ENCODE data around the gene AATK. TPM values are rescaled to one million over a fixed set of nuclear protein-coding genes. Genes with fewer than 3 reads are reported as not detected.

Gene AATK
- total RNA-seq, 1 donor from 2014 or later, result 0.42 TPM

- TF ChIP-seq CTCF (IDR thresholded peaks at IDR 0.05), result no peak
- no peak for ATAC-seq (ENCODE audit: low read depth)
- no peaks in the 10 kb centered on the region for H3K4me1 Mint-ChIP-seq
- no peaks in the 10 kb centered on the region for H3K36me3 Mint-ChIP-seq (ENCODE audit: low read depth)
- H3K9me3 Mint-ChIP-seq, result no peaks in the 10 kb centered on the region
- no peak overlapping the region for H3K27ac Mint-ChIP-seq
- DNase-seq, result no peak
- ChIA-PET POLR2A (no interaction called here), CTCF (no interaction called here)
- no peak overlapping the region for H3K4me3 Mint-ChIP-seq
- intact Hi-C loops (cut with micrococcal nuclease), result no loop called here
- H3K27me3 Mint-ChIP-seq, result peaks cover under 1% of the 10 kb centered on the region
Measured at GRCh38 chr17:81128774-81129173, 37.2 kb downstream of the AATK start.

- H3K36me3 Mint-ChIP-seq (ENCODE audit: low read depth), result no peaks in the 10 kb centered on the region
- ChIA-PET POLR2A (no interaction called here), CTCF (no interaction called here)
- intact Hi-C loops (cut with micrococcal nuclease), result no loop called here
- ATAC-seq (ENCODE audit: low read depth) (no peak), DNase-seq (no peak)
- H3K27me3 Mint-ChIP-seq, result peaks cover 2% of the 10 kb centered on the region
- no peak overlapping the region for H3K27ac Mint-ChIP-seq
- no peak for TF ChIP-seq CTCF (IDR thresholded peaks at IDR 0.05)
- no peak overlapping the region for H3K4me3 Mint-ChIP-seq
- no peaks in the 10 kb centered on the region for H3K9me3 Mint-ChIP-seq
- no peaks in the 10 kb centered on the region for H3K4me1 Mint-ChIP-seq
Measured at GRCh38 chr17:81128338-81128737, 37.7 kb downstream of the AATK start.

- peaks cover 2% of the 10 kb centered on the region for H3K27me3 Mint-ChIP-seq
- ATAC-seq (ENCODE audit: low read depth) (no peak), DNase-seq (no peak)
- no peaks in the 10 kb centered on the region for H3K9me3 Mint-ChIP-seq
- no peaks in the 10 kb centered on the region for H3K36me3 Mint-ChIP-seq (ENCODE audit: low read depth)
- no peak for TF ChIP-seq CTCF (IDR thresholded peaks at IDR 0.05)
- intact Hi-C loops (cut with micrococcal nuclease), result no loop called here
- ChIA-PET POLR2A (no interaction called here), CTCF (no interaction called here)
- no peak overlapping the region for H3K4me3 Mint-ChIP-seq
- H3K27ac Mint-ChIP-seq, result no peak overlapping the region
- no peaks in the 10 kb centered on the region for H3K4me1 Mint-ChIP-seq
Measured at GRCh38 chr17:81127526-81128177, 38.4 kb downstream of the AATK start.

GRCh38 chr17:81127133-81127455 lies 38.9 kb downstream of the AATK start:
- no peak for DNase-seq
- Mint-ChIP-seq H3K27ac (no peak overlapping the region), H3K9me3 (no peaks in the 10 kb centered on the region), H3K27me3 (peaks cover 2% of the 10 kb centered on the region), H3K36me3 (ENCODE audit: low read depth) (no peaks in the 10 kb centered on the region), H3K4me1 (no peaks in the 10 kb centered on the region), H3K4me3 (no peak overlapping the region)
- CTCF ChIA-PET, result no interaction called here
- POLR2A ChIA-PET, result no interaction called here
- intact Hi-C loops (cut with micrococcal nuclease), result no loop called here
- ATAC-seq (ENCODE audit: low read depth), result no peak
- no peak for TF ChIP-seq CTCF (IDR thresholded peaks at IDR 0.05)

GRCh38 chr17:81126281-81127132 lies 39.5 kb downstream of the AATK start:
- Mint-ChIP-seq H3K9me3 (no peaks in the 10 kb centered on the region), H3K27ac (no peak overlapping the region), H3K4me1 (no peaks in the 10 kb centered on the region), H3K4me3 (no peak overlapping the region), H3K36me3 (ENCODE audit: low read depth) (no peaks in the 10 kb centered on the region), H3K27me3 (peaks cover 2% of the 10 kb centered on the region)
- no peak for ATAC-seq (ENCODE audit: low read depth)
- no peak for DNase-seq
- no peak for TF ChIP-seq CTCF (IDR thresholded peaks at IDR 0.05)
- intact Hi-C loops (cut with micrococcal nuclease), result no loop called here
- CTCF ChIA-PET, result no interaction called here
- POLR2A ChIA-PET, result no interaction called here
